ENCODE measurements around the gene LBH. TPM values are rescaled to one million over a fixed set of nuclear protein-coding genes. Genes with fewer than 3 reads are reported as not detected.

The LBH gene
- total RNA-seq, 1 donor from 2014 or later = 16.7 TPM

GRCh38 chr2:30195016-30195415, 36.3 kb upstream of the LBH start:
- DNase-seq (ENCODE audit: low read depth, low spot score) = no peak
- no peaks in the 10 kb centered on the region for H3K27me3 Mint-ChIP-seq (ENCODE audit: low read depth)
- no peak overlapping the region for H3K27ac Mint-ChIP-seq (ENCODE audit: unreplicated experiment)

GRCh38 chr2:30197570-30198192, 33.7 kb upstream of the LBH start:
- DNase-seq (ENCODE audit: low read depth, low spot score) = no peak
- Mint-ChIP-seq H3K27me3 (ENCODE audit: low read depth) (no peaks in the 10 kb centered on the region), H3K4me3 (no peak overlapping the region), H3K4me1 (peaks cover 6% of the 10 kb centered on the region), H3K36me3 (ENCODE audit: low read depth) (no peaks in the 10 kb centered on the region), H3K27ac (ENCODE audit: unreplicated experiment) (no peak overlapping the region), H3K9me3 (no peaks in the 10 kb centered on the region)
- TF ChIP-seq CTCF (conservative IDR thresholded peaks at IDR 0.05) = no peak

More at GRCh38 chr2:30195016-30195415, 36.3 kb upstream of the LBH start:
- no peaks in the 10 kb centered on the region for H3K36me3 Mint-ChIP-seq (ENCODE audit: low read depth)
- peaks cover 9% of the 10 kb centered on the region for H3K4me1 Mint-ChIP-seq
- H3K9me3 Mint-ChIP-seq = no peaks in the 10 kb centered on the region
- no peak for TF ChIP-seq CTCF (conservative IDR thresholded peaks at IDR 0.05)
- no peak overlapping the region for H3K4me3 Mint-ChIP-seq

GRCh38 chr2:30201990-30202389, 29.3 kb upstream of the LBH start:
- Mint-ChIP-seq H3K27ac (ENCODE audit: unreplicated experiment) (no peak overlapping the region), H3K4me3 (no peak overlapping the region), H3K27me3 (ENCODE audit: low read depth) (peaks cover 5% of the 10 kb centered on the region), H3K9me3 (no peaks in the 10 kb centered on the region), H3K4me1 (no peaks in the 10 kb centered on the region), H3K36me3 (ENCODE audit: low read depth) (no peaks in the 10 kb centered on the region)
- DNase-seq (ENCODE audit: low read depth, low spot score) = no peak
- TF ChIP-seq CTCF (conservative IDR thresholded peaks at IDR 0.05) = no peak

- H3K9me3 Mint-ChIP-seq = no peaks in the 10 kb centered on the region
- no peak for TF ChIP-seq CTCF (conservative IDR thresholded peaks at IDR 0.05)
- no peaks in the 10 kb centered on the region for H3K36me3 Mint-ChIP-seq (ENCODE audit: low read depth)
- no peaks in the 10 kb centered on the region for H3K4me1 Mint-ChIP-seq
- H3K27me3 Mint-ChIP-seq (ENCODE audit: low read depth) = peaks cover 5% of the 10 kb centered on the region
- no peak overlapping the region for H3K27ac Mint-ChIP-seq (ENCODE audit: unreplicated experiment)
- DNase-seq (ENCODE audit: low read depth, low spot score) = no peak
- H3K4me3 Mint-ChIP-seq = no peak overlapping the region
These were observed 28.2 kb upstream of the LBH start for GRCh38 chr2:30203156-30203555.

GRCh38 chr2:30204281-30204680, 27.1 kb upstream of the LBH start:
- no peaks in the 10 kb centered on the region for H3K4me1 Mint-ChIP-seq
- H3K9me3 Mint-ChIP-seq = no peaks in the 10 kb centered on the region
- H3K4me3 Mint-ChIP-seq = no peak overlapping the region
- DNase-seq (ENCODE audit: low read depth, low spot score) = no peak
- H3K27me3 Mint-ChIP-seq (ENCODE audit: low read depth) = peaks cover 5% of the 10 kb centered on the region
- H3K36me3 Mint-ChIP-seq (ENCODE audit: low read depth) = no peaks in the 10 kb centered on the region
- TF ChIP-seq CTCF (conservative IDR thresholded peaks at IDR 0.05) = no peak
- no peak overlapping the region for H3K27ac Mint-ChIP-seq (ENCODE audit: unreplicated experiment)
